H9 (cell line): ENCODE measurements around the gene HAGHL. TPM values are rescaled to one million over a fixed set of nuclear protein-coding genes. Genes with fewer than 3 reads are reported as not detected.

Experiments used
- DNase-seq: peaks from one replicate; pipeline ENCODE4 v3.0.0-alpha.2; 2017
- H2AFZ ChIP-seq: one replicate; pipeline ENCODE4 v1.6.1; 2013; ENCODE audit warnings: mild to moderate bottlenecking, low read length, control low read depth, moderate library complexity
- H2AK5ac ChIP-seq: 2 replicates; pipeline ENCODE4 v1.6.1; 2013; ENCODE audit warnings: low read length, control low read depth, mixed read lengths; ENCODE audit not compliant: insufficient read length
- H2BK120ac ChIP-seq: one replicate; pipeline ENCODE4 v1.6.1; 2013; ENCODE audit warnings: low read depth, mild to moderate bottlenecking, low read length, control low read depth, inconsistent platforms; ENCODE audit not compliant: poor library complexity, severe bottlenecking
- H2BK12ac ChIP-seq: 2 replicates; pipeline ENCODE4 v1.6.1; 2013; ENCODE audit warnings: low read length, control low read depth, mixed read lengths, low read depth; ENCODE audit not compliant: insufficient read length
- H2BK15ac ChIP-seq: 2 replicates; pipeline ENCODE4 v1.6.1; 2013; ENCODE audit warnings: low read depth, low read length, control low read depth
- H2BK20ac ChIP-seq: one replicate; pipeline ENCODE4 v1.6.1; 2013; ENCODE audit warnings: low read depth, mild to moderate bottlenecking, low read length, control low read depth, inconsistent platforms; ENCODE audit not compliant: poor library complexity, severe bottlenecking
- H2BK5ac ChIP-seq: 2 replicates; pipeline ENCODE4 v1.6.1; 2013; ENCODE audit warnings: low read length, control low read depth, mixed read lengths; ENCODE audit not compliant: insufficient read length
- H3K14ac ChIP-seq: 2 replicates; pipeline ENCODE4 v1.6.1; 2013; ENCODE audit warnings: low read length, control low read depth; ENCODE audit not compliant: insufficient read depth
- H3K18ac ChIP-seq: 2 replicates; pipeline ENCODE4 v1.6.1; 2013; ENCODE audit warnings: low read depth, mild to moderate bottlenecking, mixed read lengths, low read length, control low read depth; ENCODE audit not compliant: insufficient read length
- H3K23ac ChIP-seq: 2 replicates; pipeline ENCODE4 v1.6.1; 2013; ENCODE audit warnings: low read length, control low read depth, mixed read lengths, low read depth; ENCODE audit not compliant: insufficient read length
- H3K23me2 ChIP-seq: 2 replicates; pipeline ENCODE4 v1.6.1; 2013; ENCODE audit warnings: low read depth, mild to moderate bottlenecking, mixed read lengths, low read length, control low read depth; ENCODE audit not compliant: insufficient read length, poor library complexity, severe bottlenecking
- H3K27ac ChIP-seq: 2 replicates; pipeline ENCODE4 v1.5.1; 2013; ENCODE audit warnings: low read length, control low read depth, mixed read lengths, low read depth; ENCODE audit not compliant: insufficient read length
- H3K27me3 ChIP-seq: 2 replicates; pipeline ENCODE4 v1.6.1; 2013; ENCODE audit warnings: low read length, control low read depth, inconsistent platforms; ENCODE audit not compliant: insufficient read depth
- H3K4ac ChIP-seq: 2 replicates; pipeline ENCODE4 v1.6.1; 2013; ENCODE audit warnings: low read depth, mild to moderate bottlenecking, control low read depth, inconsistent platforms, low read length, moderate library complexity
- H3K4me1 ChIP-seq: 2 replicates; pipeline ENCODE4 v1.6.1; 2013; ENCODE audit warnings: low read length, control low read depth, inconsistent platforms; ENCODE audit not compliant: insufficient read depth
- H3K4me2 ChIP-seq: 2 replicates; pipeline ENCODE4 v1.6.1; 2013; ENCODE audit warnings: low read length, control low read depth, mixed read lengths; ENCODE audit not compliant: insufficient read length, insufficient read depth
- H3K56ac ChIP-seq: 2 replicates; pipeline ENCODE4 v1.6.1; 2013; ENCODE audit warnings: low read depth, mild to moderate bottlenecking, mixed read lengths, low read length, control low read depth; ENCODE audit not compliant: insufficient read length
- H3K79me1 ChIP-seq: 2 replicates; pipeline ENCODE4 v1.6.1; 2013; ENCODE audit warnings: low read depth, mild to moderate bottlenecking, moderate library complexity, low read length, control low read depth, inconsistent platforms; ENCODE audit not compliant: insufficient read depth, poor library complexity, severe bottlenecking
- H3K79me2 ChIP-seq: 2 replicates; pipeline ENCODE4 v1.6.1; 2013; ENCODE audit warnings: low read length, control low read depth, inconsistent platforms; ENCODE audit not compliant: insufficient read depth
- H3K9ac ChIP-seq: 2 replicates; pipeline ENCODE4 v1.6.1; 2013; ENCODE audit warnings: low read length, control low read depth, mixed read lengths; ENCODE audit not compliant: insufficient read length; ENCODE audit errors: extremely low read depth
- H3K9me3 ChIP-seq: one replicate; pipeline ENCODE4 v1.6.1; 2013; ENCODE audit warnings: low read depth, low read length, inconsistent platforms; ENCODE audit not compliant: control insufficient read depth
- H3T11ph ChIP-seq: one replicate; pipeline ENCODE4 v1.6.1; 2013; ENCODE audit warnings: mild to moderate bottlenecking, low read length, control low read depth, inconsistent platforms
- H4K20me1 ChIP-seq: one replicate; pipeline ENCODE4 v1.6.1; 2013; ENCODE audit not compliant: control insufficient read depth, insufficient read length, insufficient read depth
- H4K5ac ChIP-seq: 2 replicates; pipeline ENCODE4 v1.6.1; 2013; ENCODE audit warnings: low read depth, mild to moderate bottlenecking, mixed read lengths, low read length, control low read depth; ENCODE audit not compliant: insufficient read length
- H4K8ac ChIP-seq: replicated peaks from 2 replicates; pipeline ENCODE4 v1.6.1; 2013; ENCODE audit warnings: low read length, control low read depth, mixed read lengths, low read depth; ENCODE audit not compliant: insufficient read length
- H4K91ac ChIP-seq: 2 replicates; pipeline ENCODE4 v1.6.1; 2013; ENCODE audit warnings: low read depth, mild to moderate bottlenecking, moderate library complexity, mixed read lengths, low read length, control low read depth; ENCODE audit not compliant: insufficient read length
- H3K27ac Mint-ChIP-seq, 3 experiments: 2 replicates in 2 of 3; 3 replicates in 1 of 3; pipeline ENCODE4 v1.8.0; 2020 to 2021; ENCODE audit warnings: mixed read lengths in 3 of 3, mild to moderate bottlenecking in 1 of 3, moderate library complexity in 1 of 3
- H3K27me3 Mint-ChIP-seq: 2 replicates; pipeline ENCODE4 v1.8.0; 2021; ENCODE audit warnings: low read depth, mild to moderate bottlenecking, moderate library complexity, mixed read lengths
- H3K36me3 Mint-ChIP-seq, 3 experiments: 2 replicates in 2 of 3; 3 replicates in 1 of 3; pipeline ENCODE4 v1.8.0; 2020 to 2021; ENCODE audit warnings: low read depth in 3 of 3, mixed read lengths in 3 of 3; ENCODE audit not compliant: insufficient read depth in 1 of 3
- H3K4me1 Mint-ChIP-seq, 2 experiments: 2 replicates each; pipeline ENCODE4 v1.8.0; 2020; ENCODE audit warnings: mixed read lengths in 2 of 2
- H3K4me3 Mint-ChIP-seq, 2 experiments: 2 replicates in 1 of 2; 3 replicates in 1 of 2; pipeline ENCODE4 v1.8.0; 2020 to 2021; ENCODE audit warnings: mild to moderate bottlenecking in 2 of 2, mixed read lengths in 2 of 2, moderate library complexity in 1 of 2
- H3K9me3 Mint-ChIP-seq, 2 experiments: 2 replicates in 1 of 2; 3 replicates in 1 of 2; pipeline ENCODE4 v1.8.0; 2020; ENCODE audit warnings: mild to moderate bottlenecking in 2 of 2, mixed read lengths in 2 of 2, moderate library complexity in 1 of 2
- CTCF ChIP-seq: fragments of 200-600 bp; sonication (generic); conservative IDR thresholded peaks from 3 replicates; pipeline ENCODE4 v1.8.0; 2021; ENCODE audit warnings: antibody characterized with exemption, mild to moderate bottlenecking
- WGBS: extraction: QIAGEN DNeasy Blood & Tissue Kit; methylation state at CpG from one replicate; pipeline ENCODE4 v1.1.7; 2013; ENCODE audit warnings: missing lambda C conversion rate, low lambda C conversion rate, mixed read lengths; ENCODE audit not compliant: insufficient read length; ENCODE audit errors: extremely low coverage; 5-methylcytosine and 5-hydroxymethylcytosine counted together
- total RNA-seq: library from RNA; stranded (reverse); gene quantifications from 2 replicates; pipeline ENCODE4 v1.2.1, GENCODE V29; 2021

HAGHL gene
- total RNA-seq, 1 experiment from 2014 or later = 25.2 TPM

- Histone ChIP-seq H2AFZ (no peak overlapping the region), H3K79me2 (no peaks in the 10 kb centered on the region), H4K8ac (no peak overlapping the region), H3K9ac (no peak overlapping the region), H3K18ac (no peak overlapping the region), H3K56ac (no peak overlapping the region), H2BK5ac (no peak overlapping the region), H2BK12ac (no peak overlapping the region), H2AK5ac (no peak overlapping the region), H3K4ac (no peak overlapping the region), H3K79me1 (no peaks in the 10 kb centered on the region), H3K27me3 (no peaks in the 10 kb centered on the region), H4K20me1 (no peaks in the 10 kb centered on the region), H3T11ph (no peak overlapping the region), H3K27ac (no peak overlapping the region), H3K9me3 (no peaks in the 10 kb centered on the region), H3K4me2 (no peak overlapping the region), H2BK120ac (no peak overlapping the region), H4K91ac (no peak overlapping the region), H3K14ac (no peak overlapping the region), H4K5ac (no peak overlapping the region), H3K4me1 (no peaks in the 10 kb centered on the region), H2BK20ac (no peak overlapping the region), H3K23ac (no peak overlapping the region), H3K23me2 (no peaks in the 10 kb centered on the region), H2BK15ac (no peak overlapping the region)
- H3K4me1 Mint-ChIP-seq = peaks cover 0 to 9% of the 10 kb centered on the region in 2 experiments; a peak in 2 of 4 replicates
- no peak for DNase-seq
- TF ChIP-seq CTCF = no peak
- H3K4me3 Mint-ChIP-seq = no peak overlapping the region
- H3K27ac Mint-ChIP-seq = no peak overlapping the region; a peak in 1 of 7 replicates
- H3K36me3 Mint-ChIP-seq = no peaks in the 10 kb centered on the region
- no peaks in the 10 kb centered on the region for H3K9me3 Mint-ChIP-seq
- no CpG with 5 or more reads among the region's 21 CpGs for WGBS
- H3K27me3 Mint-ChIP-seq = peaks cover 8% of the 10 kb centered on the region
Observed at GRCh38 chr16:763369-764183, 36.7 kb downstream of the HAGHL start.
